SK-N-SH (cell line): ENCODE data around the gene PRKN.

ENCODE experiments used
- CHD2 ChIP-seq: fragments of 150-350 bp; IDR thresholded peaks from 2 replicates; pipeline ENCODE4 v1.6.1; 2018; ENCODE audit warnings: low read length; ENCODE audit not compliant: partially characterized antibody
- CTCF ChIP-seq: fragments of 200-600 bp; sonication (generic); IDR thresholded peaks from 2 replicates; pipeline ENCODE4 v1.6.1; 2017; ENCODE audit warnings: antibody characterized with exemption, mild to moderate bottlenecking, moderate library complexity
- EP300 ChIP-seq, 2 experiments: IDR thresholded peaks; 2 replicates each; pipeline versions ENCODE4 v1.4.0 to v1.6.1; 2012; ENCODE audit warnings: borderline replicate concordance in 1 of 2, low read depth in 1 of 2, low read length in 1 of 2
- EZH2phosphoT487 ChIP-seq: fragments of 200-600 bp; sonication (generic); IDR thresholded peaks from 2 replicates; pipeline ENCODE4 v1.6.1; 2017; ENCODE audit warnings: low read depth, mixed run types, mild to moderate bottlenecking, antibody characterized with exemption, moderate library complexity, borderline replicate concordance
- NFIC ChIP-seq: IDR thresholded peaks from 2 replicates; pipeline ENCODE4 v1.4.0; 2012; ENCODE audit warnings: borderline replicate concordance
- POLR2AphosphoS5 ChIP-seq: IDR thresholded peaks from 2 replicates; pipeline ENCODE4 v1.6.1; 2012; ENCODE audit warnings: low read depth, low read length
- RAD21 ChIP-seq: IDR thresholded peaks from 2 replicates; pipeline ENCODE4 v1.6.1; 2012; ENCODE audit warnings: mild to moderate bottlenecking, low read length
- USF2 ChIP-seq: fragments of 150-350 bp; IDR thresholded peaks from 2 replicates; pipeline ENCODE4 v1.6.1; 2017; ENCODE audit warnings: antibody characterized with exemption, low read length, low read depth, borderline replicate concordance
- TF ChIP-seq, protein P1 (sequence below): IDR thresholded peaks from 2 replicates; pipeline ENCODE4 v1.6.1; 2012; ENCODE audit warnings: mild to moderate bottlenecking, low read depth, low read length, moderate library complexity

DNA sequence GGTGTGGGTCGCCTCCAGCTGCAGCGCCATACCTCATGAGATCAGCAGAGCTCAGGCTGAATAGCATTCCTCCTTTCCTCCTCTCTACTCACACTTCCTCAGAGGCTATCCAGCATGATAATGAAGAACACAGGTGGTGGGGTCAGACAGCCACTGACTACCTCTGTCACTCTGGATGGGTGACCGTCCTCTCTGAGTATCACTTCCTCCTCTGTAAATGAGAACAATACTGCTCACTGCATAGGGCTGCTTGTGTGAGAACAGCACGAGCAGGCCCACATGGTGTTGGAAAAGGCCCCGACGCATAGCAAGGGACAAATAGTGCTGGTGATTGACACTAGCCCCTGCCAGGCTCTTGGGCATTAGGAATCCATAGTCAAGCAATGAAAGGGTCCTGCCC, 239.1 kb downstream of the PRKN start:
- TF ChIP-seq CTCF (no peak), POLR2AphosphoS5 (no peak), EZH2phosphoT487 (no peak), CHD2 (no peak), USF2 (no peak), NFIC (no peak), EP300 (IDR thresholded peaks at IDR 0.05; ENCODE audit: borderline replicate concordance in 1 of 2, low read depth in 1 of 2, low read length in 1 of 2) (no peak), RAD21 (no peak)
- TF ChIP-seq, protein P1, sequence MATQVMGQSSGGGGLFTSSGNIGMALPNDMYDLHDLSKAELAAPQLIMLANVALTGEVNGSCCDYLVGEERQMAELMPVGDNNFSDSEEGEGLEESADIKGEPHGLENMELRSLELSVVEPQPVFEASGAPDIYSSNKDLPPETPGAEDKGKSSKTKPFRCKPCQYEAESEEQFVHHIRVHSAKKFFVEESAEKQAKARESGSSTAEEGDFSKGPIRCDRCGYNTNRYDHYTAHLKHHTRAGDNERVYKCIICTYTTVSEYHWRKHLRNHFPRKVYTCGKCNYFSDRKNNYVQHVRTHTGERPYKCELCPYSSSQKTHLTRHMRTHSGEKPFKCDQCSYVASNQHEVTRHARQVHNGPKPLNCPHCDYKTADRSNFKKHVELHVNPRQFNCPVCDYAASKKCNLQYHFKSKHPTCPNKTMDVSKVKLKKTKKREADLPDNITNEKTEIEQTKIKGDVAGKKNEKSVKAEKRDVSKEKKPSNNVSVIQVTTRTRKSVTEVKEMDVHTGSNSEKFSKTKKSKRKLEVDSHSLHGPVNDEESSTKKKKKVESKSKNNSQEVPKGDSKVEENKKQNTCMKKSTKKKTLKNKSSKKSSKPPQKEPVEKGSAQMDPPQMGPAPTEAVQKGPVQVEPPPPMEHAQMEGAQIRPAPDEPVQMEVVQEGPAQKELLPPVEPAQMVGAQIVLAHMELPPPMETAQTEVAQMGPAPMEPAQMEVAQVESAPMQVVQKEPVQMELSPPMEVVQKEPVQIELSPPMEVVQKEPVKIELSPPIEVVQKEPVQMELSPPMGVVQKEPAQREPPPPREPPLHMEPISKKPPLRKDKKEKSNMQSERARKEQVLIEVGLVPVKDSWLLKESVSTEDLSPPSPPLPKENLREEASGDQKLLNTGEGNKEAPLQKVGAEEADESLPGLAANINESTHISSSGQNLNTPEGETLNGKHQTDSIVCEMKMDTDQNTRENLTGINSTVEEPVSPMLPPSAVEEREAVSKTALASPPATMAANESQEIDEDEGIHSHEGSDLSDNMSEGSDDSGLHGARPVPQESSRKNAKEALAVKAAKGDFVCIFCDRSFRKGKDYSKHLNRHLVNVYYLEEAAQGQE, result no peak
